ENCODE data around the gene CELF4.

The CELF4 gene

GRCh38 chr18:37249171-37249886 is 316.3 kb downstream of the CELF4 start:
- DNase-seq: no peak

- DNase-seq: no peak
Measured at GRCh38 chr18:37248281-37248680, 317.3 kb downstream of the CELF4 start.

- DNase-seq: no peak
Measured at GRCh38 chr18:37247497-37248161, 318.0 kb downstream of the CELF4 start.

GRCh38 chr18:37246779-37247340 is 318.7 kb downstream of the CELF4 start:
- no peak for DNase-seq

- DNase-seq: no peak
Measured at GRCh38 chr18:37244618-37245017, 321.0 kb downstream of the CELF4 start.

- DNase-seq: no peak
Measured at GRCh38 chr18:37243741-37244140, 321.9 kb downstream of the CELF4 start.

GRCh38 chr18:37242826-37243560 is 322.6 kb downstream of the CELF4 start:
- DNase-seq: no peak

- no peak for DNase-seq
Measured at GRCh38 chr18:37242091-37242490, 323.5 kb downstream of the CELF4 start.

- DNase-seq: no peak
Measured at GRCh38 chr18:37238282-37239108, 327.1 kb downstream of the CELF4 start.

- no peak for DNase-seq
Measured at GRCh38 chr18:37235583-37235982, 330.0 kb downstream of the CELF4 start.

GRCh38 chr18:37231251-37231650 is 334.3 kb downstream of the CELF4 start:
- no peak for DNase-seq

- DNase-seq: no peak
Measured at GRCh38 chr18:37230768-37231167, 334.8 kb downstream of the CELF4 start.

- no peak for DNase-seq
Measured at GRCh38 chr18:37225279-37225678, 340.3 kb downstream of the CELF4 start.

GRCh38 chr18:37222999-37223378 is 342.6 kb downstream of the CELF4 start:
- DNase-seq: no peak

GRCh38 chr18:37222354-37222998 is 343.1 kb downstream of the CELF4 start:
- no peak for DNase-seq

GRCh38 chr18:37219257-37219656 is 346.3 kb downstream of the CELF4 start:
- DNase-seq: no peak

GRCh38 chr18:37218022-37218590 is 347.5 kb downstream of the CELF4 start:
- no peak for DNase-seq

- no peak for DNase-seq
Measured at GRCh38 chr18:37210781-37211180, 354.8 kb downstream of the CELF4 start.

- DNase-seq: no peak
Measured at GRCh38 chr18:37207343-37207742, 358.3 kb downstream of the CELF4 start.

GRCh38 chr18:37199741-37200140 is 365.9 kb downstream of the CELF4 start:
- no peak for DNase-seq

Measured in SIG-M5 (cell line).